Kidney (tissue), 14 donors: ENCODE results near the gene HRNR. TPM values are rescaled to one million over a fixed set of nuclear protein-coding genes. Genes with fewer than 3 reads are reported as not detected.

ENCODE experiments used
- DNase-seq, 5 donors: peaks; one replicate each; pipeline ENCODE4 v3.0.0-alpha.2; 2013 to 2020
- FAIRE-seq: peaks from 2 replicates; lab custom pipeline; 2012; peaks lifted over from hg19 to GRCh38; lab: Jason Lieb, UNC
- H3K27ac ChIP-seq, 2 donors: one replicate each; pipeline ENCODE4 v1.7.0; 2013; ENCODE audit warnings: low read depth in 2 of 2, low read length in 2 of 2, inconsistent platforms in 1 of 2
- H3K27me3 ChIP-seq: one replicate; pipeline ENCODE4 v1.7.1; 2013; ENCODE audit warnings: low read length, inconsistent platforms; ENCODE audit not compliant: control insufficient read depth, insufficient read depth
- H3K36me3 ChIP-seq, 3 donors: one replicate each; pipeline versions ENCODE4 v1.7.0 to v1.7.1; 2013; ENCODE audit warnings: low read length in 3 of 3, control low read depth in 1 of 3, inconsistent platforms in 1 of 3; ENCODE audit not compliant: insufficient read depth in 3 of 3, control insufficient read depth in 2 of 3
- H3K4me1 ChIP-seq, 3 donors: one replicate each; pipeline versions ENCODE4 v1.7.0 to v1.7.1; 2013; ENCODE audit warnings: low read length in 3 of 3, inconsistent platforms in 1 of 3, low read depth in 1 of 3; ENCODE audit not compliant: control insufficient read depth in 2 of 3, insufficient read depth in 2 of 3
- H3K4me3 ChIP-seq, 3 donors: one replicate each; pipeline versions ENCODE4 v1.7.0 to v1.8.1; 2013; ENCODE audit warnings: low read length in 3 of 3, control low read depth in 1 of 3, inconsistent platforms in 1 of 3
- H3K9ac ChIP-seq, 3 donors: one replicate each; pipeline versions ENCODE4 v1.7.0 to v1.7.1; 2013; ENCODE audit warnings: low read length in 3 of 3, control low read depth in 1 of 3, inconsistent platforms in 1 of 3
- H3K9me3 ChIP-seq, 3 donors: one replicate each; pipeline versions ENCODE4 v1.7.0 to v1.7.1; 2013; ENCODE audit warnings: low read length in 3 of 3, control low read depth in 1 of 3, inconsistent platforms in 1 of 3; ENCODE audit not compliant: control insufficient read depth in 2 of 3, insufficient read depth in 1 of 3
- intact Hi-C: fragments of 100-400 bp; cut with DNase I; formaldehyde crosslinking; loops from one replicate; pipeline ENCODE4 v1.11.1; 2022
- polyA plus RNA-seq: library from polyadenylated mRNA; stranded (reverse); fragments of 350-450 nt; fragmentation: Illumina TruSeq; extraction: RNeasy Lipid Tissue Mini Kit (QIAGEN cat#74804); gene quantifications from one replicate; pipeline ENCODE4 v1.2.3, GENCODE V29; 2014; ENCODE audit warnings: low read depth, low replicate concordance; ENCODE audit not compliant: insufficient read depth
- total RNA-seq: library from RNA; stranded (reverse); fragmentation: NEBNext Ultra II Directional; extraction: Animal tissue kit (Norgen Biotek cat#: 25700); gene quantifications from one replicate; pipeline ENCODE4 v1.2.1, GENCODE V29; 2021
- TF ChIP-seq, protein P1 (sequence below): IDR thresholded peaks from 3 replicates; pipeline ENCODE4 v1.5.1; 2012; ENCODE audit warnings: mild to moderate bottlenecking, moderate library complexity, borderline replicate concordance; ENCODE audit not compliant: insufficient read depth; ENCODE audit errors: extremely low read depth
- donor health status: control.
- donor health status: control.
- donor health status: control.
- donor health status: control.
- donor health status: control.
- donor health status: DM: yes; HTN: yes; CAD: no.
- donor health status: Normal renal cell carcinoma (clear cell type).

HRNR gene
- total and polyA plus RNA-seq, 2 donors from 2014 or later: not detected

DNA sequence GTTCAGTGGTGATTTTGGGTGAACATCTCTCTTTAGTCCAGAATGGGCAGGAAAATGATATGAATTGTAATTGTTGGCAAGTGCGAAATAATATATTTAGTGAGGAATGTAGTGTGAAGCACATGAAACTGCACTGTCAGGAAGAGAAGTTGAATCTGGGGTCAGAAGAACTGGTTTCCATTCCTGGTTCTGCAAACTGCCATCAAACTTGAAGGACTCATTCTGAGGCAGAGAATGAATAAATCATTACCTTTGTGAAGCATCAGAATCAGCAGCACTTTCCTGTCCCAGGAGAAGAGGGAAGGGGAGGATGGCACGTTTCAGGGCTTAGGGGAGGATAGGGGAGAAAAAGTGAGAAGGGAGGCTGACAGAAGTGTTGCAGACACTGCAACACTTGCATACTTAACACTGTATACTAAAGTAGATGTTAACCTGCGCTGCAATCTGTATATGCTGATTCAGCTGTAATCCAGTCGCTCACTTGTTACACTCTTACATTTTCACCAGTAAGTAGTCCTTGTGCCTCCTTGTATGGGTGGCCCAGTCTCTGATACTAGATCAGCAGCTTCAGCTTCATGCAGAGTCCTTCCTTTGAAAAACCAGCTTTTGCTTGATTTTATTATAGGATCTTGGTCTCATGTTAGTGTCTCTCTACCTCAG, 54.5 kb downstream of the HRNR start:
- Histone ChIP-seq H3K9me3 (no peaks in the 10 kb centered on the region), H3K4me3 (no peak overlapping the region), H3K9ac (no peak overlapping the region), H3K4me1 (peaks cover 0 to 5% (median 2%) of the 10 kb centered on the region in 3 donors), H3K27ac (no peak overlapping the region), H3K36me3 (no peaks in the 10 kb centered on the region), H3K27me3 (no peaks in the 10 kb centered on the region)
- TF ChIP-seq, protein P1, sequence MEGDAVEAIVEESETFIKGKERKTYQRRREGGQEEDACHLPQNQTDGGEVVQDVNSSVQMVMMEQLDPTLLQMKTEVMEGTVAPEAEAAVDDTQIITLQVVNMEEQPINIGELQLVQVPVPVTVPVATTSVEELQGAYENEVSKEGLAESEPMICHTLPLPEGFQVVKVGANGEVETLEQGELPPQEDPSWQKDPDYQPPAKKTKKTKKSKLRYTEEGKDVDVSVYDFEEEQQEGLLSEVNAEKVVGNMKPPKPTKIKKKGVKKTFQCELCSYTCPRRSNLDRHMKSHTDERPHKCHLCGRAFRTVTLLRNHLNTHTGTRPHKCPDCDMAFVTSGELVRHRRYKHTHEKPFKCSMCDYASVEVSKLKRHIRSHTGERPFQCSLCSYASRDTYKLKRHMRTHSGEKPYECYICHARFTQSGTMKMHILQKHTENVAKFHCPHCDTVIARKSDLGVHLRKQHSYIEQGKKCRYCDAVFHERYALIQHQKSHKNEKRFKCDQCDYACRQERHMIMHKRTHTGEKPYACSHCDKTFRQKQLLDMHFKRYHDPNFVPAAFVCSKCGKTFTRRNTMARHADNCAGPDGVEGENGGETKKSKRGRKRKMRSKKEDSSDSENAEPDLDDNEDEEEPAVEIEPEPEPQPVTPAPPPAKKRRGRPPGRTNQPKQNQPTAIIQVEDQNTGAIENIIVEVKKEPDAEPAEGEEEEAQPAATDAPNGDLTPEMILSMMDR: no peak
- DNase-seq (no peak), FAIRE-seq (no peak)
- intact Hi-C loops: no loop called here

DNA sequence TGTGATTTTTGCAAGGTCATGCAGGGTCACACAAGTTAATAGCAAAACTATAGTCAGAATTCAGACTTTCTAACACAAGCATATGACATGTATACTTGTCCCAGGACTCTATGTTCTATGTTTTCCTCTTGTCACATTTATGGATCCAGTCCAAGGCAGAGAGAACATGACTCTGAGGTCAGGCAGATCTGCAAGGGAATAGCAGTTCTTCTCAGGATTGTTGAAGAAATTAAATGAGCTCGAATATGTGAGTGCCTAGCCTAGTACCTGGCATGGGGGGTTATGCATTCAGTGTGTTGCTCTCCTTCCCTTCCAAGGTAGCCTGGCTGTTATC, 55.5 kb downstream of the HRNR start:
- Histone ChIP-seq H3K4me1 (peaks cover 0 to 5% (median 2%) of the 10 kb centered on the region in 3 donors), H3K27ac (no peak overlapping the region), H3K4me3 (no peak overlapping the region), H3K36me3 (no peaks in the 10 kb centered on the region), H3K9ac (no peak overlapping the region), H3K27me3 (no peaks in the 10 kb centered on the region), H3K9me3 (no peaks in the 10 kb centered on the region)
- FAIRE-seq: no peak
- DNase-seq: no peak
- TF ChIP-seq, protein P1: no peak
- intact Hi-C loops: no loop called here

DNA sequence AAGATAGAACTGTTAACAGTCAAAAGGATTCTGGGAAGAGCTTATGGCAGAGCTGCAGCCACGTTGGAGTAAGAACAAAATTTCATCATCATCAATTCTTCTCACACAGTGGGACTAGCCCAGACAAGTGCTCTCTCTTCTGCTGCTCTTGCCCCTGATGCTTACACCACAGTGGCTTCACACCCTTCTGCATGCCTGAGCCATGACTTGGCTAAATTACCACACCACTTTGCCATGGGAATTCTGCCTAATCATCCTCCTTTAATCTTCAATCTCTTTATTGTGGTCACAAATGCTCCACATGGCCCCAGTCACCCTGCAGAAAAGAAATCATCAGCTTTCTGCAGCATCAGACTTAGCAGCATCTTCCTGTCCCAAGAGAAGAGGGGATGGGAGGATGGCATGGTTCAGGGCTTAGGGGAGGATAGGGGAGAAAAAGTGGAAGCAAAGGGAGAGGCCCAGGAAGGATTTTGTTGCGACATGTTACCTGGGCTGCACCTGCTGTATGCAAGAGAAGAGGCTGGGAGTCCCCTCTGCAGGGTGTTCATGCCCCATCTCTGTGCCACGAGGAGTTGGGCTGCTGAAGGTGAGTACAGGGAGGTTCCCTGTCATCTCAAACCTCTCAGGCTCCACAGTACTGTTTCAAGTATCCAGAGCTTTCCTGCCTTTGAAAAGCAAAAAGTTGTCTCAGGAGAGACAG, 56.0 kb downstream of the HRNR start:
- H3K27me3 ChIP-seq: no peaks in the 10 kb centered on the region
- DNase-seq: no peak
- TF ChIP-seq, protein P1: no peak
- FAIRE-seq: no peak
- H3K4me1 ChIP-seq: peaks cover 0 to 5% (median 2%) of the 10 kb centered on the region in 3 donors
- H3K36me3 ChIP-seq: no peaks in the 10 kb centered on the region
- no peak overlapping the region for H3K4me3 ChIP-seq
- H3K9ac ChIP-seq: no peak overlapping the region
- H3K9me3 ChIP-seq: no peaks in the 10 kb centered on the region
- no peak overlapping the region for H3K27ac ChIP-seq
- intact Hi-C loops: no loop called here
